ENCODE measurements around the gene PLCB3. TPM values are rescaled to one million over a fixed set of nuclear protein-coding genes. Genes with fewer than 3 reads are reported as not detected.
A peak's percentile ranks its signal among the peaks of the same experiment; 100 is the strongest.

The PLCB3 gene
- total and polyA plus RNA-seq, 2 of the 13 experiments (the other 11 are each of a cell fraction or from before 2014, with no cell fraction given), result 7.5 to 13.8 TPM

GRCh38 chr11:64305691-64306562 is 54.6 kb downstream of the PLCB3 start (continued):
- TF ChIP-seq ZNF329 (CRISPR knock-in tag; IDR thresholded peaks at IDR 0.05; ENCODE audit: low read depth), result peak; percentile 43; the same call in 1 of the 2 replicates

- intact Hi-C loops (cut with micrococcal nuclease; ENCODE audit: unreplicated experiment), result loop anchor here (10.0 kb wide), 1 partner anchor 122 kb away; the partner anchor contains the start of gene STIP1
- BruUV-seq (replicated peaks), result no TSS peak
- no peak for FAIRE-seq
- TF ChIP-seq THAP7 (CRISPR knock-in tag; IDR thresholded peaks at IDR 0.05) (0 out of 2 replicates have a peak, but pooled peaks have one; percentile 9), ZBTB10 (CRISPR knock-in tag; IDR thresholded peaks at IDR 0.05; ENCODE audit: borderline replicate concordance) (no peak), SIN3A (IDR thresholded peaks at IDR 0.05; ENCODE audit: borderline replicate concordance, low read depth, low read length) (0 out of 2 replicates have a peak, but pooled peaks have one; percentile 15), ZNF18 (CRISPR knock-in tag; IDR thresholded peaks at IDR 0.05; ENCODE audit: insufficient replicate concordance) (peak; percentile 85), ZHX1 (CRISPR knock-in tag; IDR thresholded peaks at IDR 0.05; ENCODE audit: low read depth) (no peak), ZNF224 (CRISPR knock-in tag; IDR thresholded peaks at IDR 0.05) (0 out of 2 replicates have a peak, but pooled peaks have one; percentile 46), ZFX (CRISPR knock-in tag; IDR thresholded peaks at IDR 0.05; ENCODE audit: low read depth) (peak; percentile 20; the same call in 1 of the 2 replicates), ZFY (CRISPR knock-in tag; IDR thresholded peaks at IDR 0.05) (peak; percentile 3; the same call in 1 of the 2 replicates), ZNF598 (CRISPR knock-in tag; IDR thresholded peaks at IDR 0.05; ENCODE audit: borderline replicate concordance) (0 out of 2 replicates have a peak, but pooled peaks have one; percentile 13), SOX13 (IDR thresholded peaks at IDR 0.05) (no peak), SOX13 (CRISPR knock-in tag; conservative IDR thresholded peaks at IDR 0.05 in 1 of 2, IDR thresholded peaks at IDR 0.05 in 1 of 2) (no peak)
These were observed 55.2 kb downstream of the PLCB3 start for GRCh38 chr11:64306563-64306875.

More at GRCh38 chr11:64306563-64306875, 55.2 kb downstream of the PLCB3 start:
- Histone ChIP-seq H3K4me3 (replicated peaks in 1 of 3; ENCODE audit: insufficient read depth in 1 of 3, low read depth in 2 of 3, low read length in 3 of 3) (peak overlapping the region; percentile 66 to 85 (median 68)), H3K4me1 (ENCODE audit: insufficient read depth, low read length) (peaks cover 65% of the 10 kb centered on the region), H2AFZ (ENCODE audit: low read length) (no peak overlapping the region), H4K20me1 (ENCODE audit: insufficient read depth, low read length) (no peaks in the 10 kb centered on the region), H3K9ac (ENCODE audit: insufficient read depth, low read depth, low read length) (peak overlapping the region; percentile 81), H3K36me3 (replicated peaks in 1 of 2; ENCODE audit: control insufficient read depth in 1 of 2, insufficient read depth in 2 of 2, low read length in 2 of 2) (no peaks in the 10 kb centered on the region), H3K9me3 (ENCODE audit: low read length) (no peaks in the 10 kb centered on the region), H3K27me3 (ENCODE audit: control insufficient read depth in 1 of 2, insufficient read depth in 2 of 2, low read length in 2 of 2) (no peaks in the 10 kb centered on the region; a peak in 1 of 5 replicates), H3K79me2 (ENCODE audit: insufficient read depth, low read length) (peaks cover 15% of the 10 kb centered on the region), H3K4me2 (ENCODE audit: low read depth, low read length) (peak overlapping the region; percentile 97), H3K27ac (ENCODE audit: extremely low read length, insufficient read depth, low read length) (peak overlapping the region; percentile 82)
- WGBS (ENCODE audit: low lambda C conversion rate), result 10% methylated on average over 2 of the region's 9 CpGs
- ChIA-PET CTCF (ENCODE audit: low intra/inter-chr PET ratio, low total read pairs) (interaction anchor here (1.2 kb wide), 1 partner anchor 49 kb away, joined by 3 read pairs; no protein-coding TSS in a partner anchor), POLR2A (interaction anchor here (1.3 to 5.5 kb wide), 4 partner anchors 10 to 80 kb away, joined by 3 to 103 read pairs (median 8); partner anchors contain the start of genes NUDT22, PRDX5, TRMT112 and TRPT1)
- ATAC-seq, result peak; percentile 1
- in situ Hi-C loops (cut with HindIII; ENCODE audit: extremely low pct_ligation_motif_present, low pct_unique_long_range_greater_than_20kb), result no loop called here
- DNase-seq (ENCODE audit: low spot score), result no peak
